AG04450 (cell line): ENCODE data around the gene MIER3. TPM values are rescaled to one million over a fixed set of nuclear protein-coding genes. Genes with fewer than 3 reads are reported as not detected.

Experiments used
- CTCF ChIA-PET: fragments of 300-600, 350-600 bp; formaldehyde crosslinking; extraction: SDS; loops from one replicate; lab custom pipeline; 2022; ENCODE audit warnings: antibody characterized with exemption, inconsistent platforms; lab: Charles Lee
- POLR2A ChIA-PET: fragments of 350-600 bp; formaldehyde crosslinking; extraction: SDS; loops from one replicate; lab custom pipeline; 2021; ENCODE audit warnings: antibody characterized with exemption, inconsistent platforms; lab: Yijun Ruan, JAX
- DNase-seq: peaks from one replicate; pipeline ENCODE4 v3.0.0-alpha.2; 2011; ENCODE audit warnings: low read depth, low spot score
- H3K27ac ChIP-seq: one replicate; pipeline ENCODE4 v1.5.1; 2012; ENCODE audit warnings: low read depth, low read length, control low read depth
- H3K27me3 ChIP-seq: one replicate; pipeline ENCODE4 v1.6.0; 2012; ENCODE audit warnings: low read length; ENCODE audit not compliant: control insufficient read depth, insufficient read depth
- H3K4me3 ChIP-seq: 2 replicates; pipeline ENCODE4 v1.5.1; 2011; ENCODE audit warnings: mild to moderate bottlenecking, low read depth, low read length, control low read depth
- H3K9me3 ChIP-seq: 2 replicates; pipeline ENCODE4 v1.5.1; 2012; ENCODE audit warnings: low read length; ENCODE audit not compliant: control insufficient read depth, insufficient read depth
- CTCF ChIP-seq: IDR thresholded peaks from 2 replicates; pipeline ENCODE4 v1.5.1; 2011; ENCODE audit warnings: low read depth, low read length, control low read depth, inconsistent platforms
- polyA minus RNA-seq: library from RNA; depleted of rRNA, polyadenylated mRNA; stranded (reverse); fragments of >200 nt; gene quantifications from 2 replicates; pipeline ENCODE4 v1.2.3, GENCODE V29; 2011; rRNA and poly(A)+ RNA removed
- polyA plus RNA-seq: library from polyadenylated mRNA; depleted of rRNA; stranded (reverse); fragments of >200 nt; gene quantifications from 2 replicates; pipeline ENCODE4 v1.2.3, GENCODE V29; 2011; rRNA removed

MIER3 gene
- polyA plus RNA-seq (14.0 and 19.4 TPM in 2 replicates), polyA minus RNA-seq (20.3 and 25.4 TPM in 2 replicates)

GRCh38 chr5:56951946-56952691, at the start of gene MIER3:
MIER3 (minus strand) TSS chr5:56952123; CDS start chr5:56952102, 21 bp downstream.
- ChIA-PET CTCF (no interaction called here), POLR2A (no interaction called here)
- Histone ChIP-seq H3K27me3 (peaks cover 2% of the 10 kb centered on the region), H3K9me3 (no peaks in the 10 kb centered on the region), H3K27ac (peak within 1 kb of the TSS; percentile 63), H3K4me3 (peak within 1 kb of the TSS; percentile 77)
- TF ChIP-seq CTCF: no peak
- peak; percentile 11 for DNase-seq

GRCh38 chr5:56995596-56995995, 43.7 kb upstream of the MIER3 start:
- peaks cover 13% of the 10 kb centered on the region for H3K27me3 ChIP-seq
- no peak for DNase-seq
- no peak overlapping the region for H3K4me3 ChIP-seq
- no peak overlapping the region for H3K27ac ChIP-seq
- H3K9me3 ChIP-seq: no peaks in the 10 kb centered on the region
- ChIA-PET CTCF (interaction anchor here (0.6 to 1.4 kb wide), 2 partner anchors 8 to 224 kb away, joined by 3 read pairs; no protein-coding TSS in a partner anchor), POLR2A (no interaction called here)
- TF ChIP-seq CTCF: no peak

- Histone ChIP-seq H3K9me3 (no peaks in the 10 kb centered on the region), H3K27ac (no peak overlapping the region), H3K4me3 (no peak overlapping the region), H3K27me3 (peaks cover 13% of the 10 kb centered on the region)
- POLR2A ChIA-PET: interaction anchor here (0.6 kb wide), 1 partner anchor 276 kb away, joined by 3 read pairs; no protein-coding TSS in a partner anchor
- CTCF ChIA-PET: interaction anchor here (0.6 kb wide), 1 partner anchor 9 kb away, joined by 3 read pairs; no protein-coding TSS in a partner anchor
- no peak for TF ChIP-seq CTCF
- no peak for DNase-seq
Observed at GRCh38 chr5:56993241-56993640, 41.3 kb upstream of the MIER3 start.

- Histone ChIP-seq H3K4me3 (no peak overlapping the region), H3K9me3 (no peaks in the 10 kb centered on the region), H3K27me3 (peaks cover 8% of the 10 kb centered on the region), H3K27ac (no peak overlapping the region)
- CTCF ChIA-PET: no interaction called here
- no peak for TF ChIP-seq CTCF
- DNase-seq: no peak
- POLR2A ChIA-PET: no interaction called here
Observed at GRCh38 chr5:56989676-56990075, 37.8 kb upstream of the MIER3 start.

- Histone ChIP-seq H3K27ac (no peak overlapping the region), H3K4me3 (no peak overlapping the region), H3K9me3 (no peaks in the 10 kb centered on the region), H3K27me3 (peaks cover 6% of the 10 kb centered on the region)
- POLR2A ChIA-PET: no interaction called here
- no peak for DNase-seq
- CTCF ChIA-PET: no interaction called here
- no peak for TF ChIP-seq CTCF
Observed at GRCh38 chr5:56988490-56988889, 36.6 kb upstream of the MIER3 start.
